NCI-H345 treated with DMSO at 0.1 percent for 48 hours (cell line): ENCODE measurements around the gene GGCX.
"Not testable (repeated sequence)": the region's sequence is repeated elsewhere in the genome, so short reads cannot be mapped to it uniquely, and the experiment has no call there.

Source experiments
- DNase-seq: peaks from one replicate; lab custom pipeline; 2025; ENCODE audit not compliant: unreplicated experiment; lab: John Stamatoyannopoulos, UW

The GGCX gene

DNA sequence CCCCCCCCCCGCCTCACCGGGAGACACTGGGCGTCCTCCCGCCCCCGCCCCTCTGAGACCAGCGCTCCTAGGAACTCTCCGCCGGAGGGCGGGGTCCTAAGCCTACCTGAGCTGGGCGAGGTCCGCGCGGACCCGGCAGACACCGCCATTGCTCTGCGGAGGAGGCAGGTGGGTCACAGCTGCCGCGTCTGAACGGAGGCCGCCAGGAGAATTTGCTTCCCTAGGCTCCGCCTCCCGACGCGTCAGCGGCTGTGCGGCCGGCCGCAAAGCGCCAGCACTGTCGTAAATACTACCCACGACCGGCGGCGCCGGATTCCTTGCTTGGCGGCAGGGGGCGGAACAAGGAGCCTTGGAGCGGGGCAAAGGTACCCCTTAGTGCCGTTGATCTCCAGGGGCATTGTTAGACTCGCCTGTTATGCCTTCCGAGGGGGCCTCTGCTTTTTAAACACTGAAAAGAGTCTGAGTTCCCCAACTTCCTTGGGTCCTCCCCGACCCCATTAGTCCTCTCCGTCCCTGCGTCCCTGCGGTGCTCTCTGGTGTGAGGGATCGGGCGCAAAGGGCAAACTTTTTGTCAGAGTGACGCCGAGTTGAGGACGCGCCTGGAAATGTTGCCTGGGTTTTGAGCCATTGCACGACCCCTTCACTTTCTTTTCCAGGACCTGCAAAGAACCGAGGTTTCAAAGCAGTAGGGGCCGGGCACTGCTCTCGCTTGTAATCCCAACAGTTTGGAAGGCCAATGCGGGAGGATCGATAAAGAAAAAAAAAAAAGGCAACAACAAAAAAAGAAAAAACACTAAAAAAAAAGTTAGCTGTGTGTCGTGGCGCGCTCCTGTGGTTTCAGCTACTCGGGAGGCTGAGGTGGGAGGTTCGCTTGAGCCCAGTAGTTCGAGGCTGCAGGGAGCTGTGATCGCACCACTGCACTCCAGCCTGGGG lies at the start of gene GGCX:
GGCX (minus strand) TSS at position 214 of the 933 bp plus-strand sequence; CDS start at position 149, 65 bp downstream.
- peak; percentile 86 for DNase-seq

GRCh38 chr2:85607268-85608215 lies 46.2 kb upstream of the GGCX start:
- no peak for DNase-seq

DNA sequence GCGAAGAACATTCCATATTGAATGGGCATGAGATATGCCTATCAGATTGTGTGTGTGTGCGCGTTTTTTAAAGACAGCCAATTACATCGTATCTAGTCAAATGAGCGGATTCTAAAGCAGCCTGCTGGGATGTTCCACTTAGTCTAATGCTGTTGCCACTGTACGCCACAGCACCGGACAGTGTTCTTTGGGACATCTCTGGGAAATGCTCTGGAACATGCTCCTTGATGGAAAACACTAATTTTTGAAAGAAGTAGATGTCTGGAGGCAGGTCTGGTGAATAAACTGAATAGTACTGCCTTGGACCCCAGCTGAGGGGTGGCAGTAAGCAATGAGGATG lies 44.8 kb upstream of the GGCX start:
- DNase-seq, result no peak

DNA sequence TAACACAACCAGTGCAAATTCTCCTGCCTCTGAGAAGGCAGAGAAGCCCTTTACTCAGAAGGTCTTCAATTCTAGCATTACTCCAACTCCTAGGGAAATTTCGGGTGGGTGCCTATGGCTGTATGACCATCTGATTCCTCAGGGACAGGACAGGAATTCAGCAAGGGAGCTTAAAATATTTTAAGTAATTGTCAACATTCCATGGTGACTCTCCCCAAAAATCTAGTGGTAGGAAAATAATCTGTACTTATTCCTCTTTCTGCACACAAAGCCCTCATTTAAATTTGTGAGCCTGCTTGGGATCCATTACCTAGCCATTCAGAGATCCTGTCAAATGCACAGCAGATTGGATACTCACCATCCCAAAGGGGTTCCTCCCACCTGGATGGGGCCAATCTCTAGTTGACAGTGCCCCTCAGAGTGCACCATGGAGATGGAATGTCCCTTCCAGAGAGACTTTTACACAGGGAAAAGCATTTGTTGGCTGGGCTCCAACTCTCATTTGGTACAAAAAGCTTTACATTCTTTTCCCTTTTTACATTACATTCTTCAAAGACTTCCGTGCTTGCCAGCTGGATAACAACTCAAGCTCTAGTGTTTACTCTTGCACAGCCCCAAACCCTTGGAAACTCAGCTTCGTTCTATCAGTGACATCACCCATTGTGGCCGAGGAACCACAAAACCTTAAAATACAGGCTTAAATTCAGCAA lies 44.3 kb upstream of the GGCX start:
- no peak for DNase-seq

DNA sequence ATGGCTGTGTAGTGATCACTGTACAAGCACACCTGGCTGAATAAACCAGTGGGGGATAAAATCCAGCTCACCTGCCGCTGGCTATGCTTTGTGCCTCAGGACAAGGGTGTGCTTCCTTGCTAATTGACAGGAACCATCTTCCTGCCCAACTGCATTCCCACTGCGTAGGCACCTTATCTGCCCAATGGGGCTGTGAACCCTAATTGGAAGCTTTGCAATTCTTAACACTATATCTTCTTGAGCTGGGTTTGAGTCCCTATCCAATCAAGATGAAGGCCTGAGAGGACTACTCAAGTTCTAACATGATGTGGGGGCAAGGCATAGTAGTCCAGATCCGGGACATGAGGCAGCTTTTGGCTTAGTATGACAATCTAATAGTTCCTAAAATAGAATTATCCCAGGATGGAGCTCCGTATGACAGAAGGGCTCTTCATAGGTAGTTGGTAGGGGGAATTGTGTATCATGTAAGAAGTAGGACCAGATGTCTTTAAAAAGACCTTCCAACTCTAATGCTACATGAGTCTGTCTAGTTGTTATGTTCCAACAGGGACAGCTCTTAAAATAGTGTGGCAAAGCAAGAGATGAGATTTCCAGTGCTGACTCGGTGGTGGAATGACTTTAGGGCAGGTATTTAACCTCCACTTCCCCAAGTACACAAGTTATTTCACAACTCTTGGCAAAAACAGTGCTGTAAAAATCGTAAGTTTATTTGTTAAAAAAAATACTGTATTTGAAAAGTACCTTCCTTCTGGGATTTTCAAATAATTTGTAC lies 43.5 kb upstream of the GGCX start:
- no peak for DNase-seq

- DNase-seq, result not testable (repeated sequence)
Measured at GRCh38 chr2:85604133-85604444, 42.8 kb upstream of the GGCX start.

DNA sequence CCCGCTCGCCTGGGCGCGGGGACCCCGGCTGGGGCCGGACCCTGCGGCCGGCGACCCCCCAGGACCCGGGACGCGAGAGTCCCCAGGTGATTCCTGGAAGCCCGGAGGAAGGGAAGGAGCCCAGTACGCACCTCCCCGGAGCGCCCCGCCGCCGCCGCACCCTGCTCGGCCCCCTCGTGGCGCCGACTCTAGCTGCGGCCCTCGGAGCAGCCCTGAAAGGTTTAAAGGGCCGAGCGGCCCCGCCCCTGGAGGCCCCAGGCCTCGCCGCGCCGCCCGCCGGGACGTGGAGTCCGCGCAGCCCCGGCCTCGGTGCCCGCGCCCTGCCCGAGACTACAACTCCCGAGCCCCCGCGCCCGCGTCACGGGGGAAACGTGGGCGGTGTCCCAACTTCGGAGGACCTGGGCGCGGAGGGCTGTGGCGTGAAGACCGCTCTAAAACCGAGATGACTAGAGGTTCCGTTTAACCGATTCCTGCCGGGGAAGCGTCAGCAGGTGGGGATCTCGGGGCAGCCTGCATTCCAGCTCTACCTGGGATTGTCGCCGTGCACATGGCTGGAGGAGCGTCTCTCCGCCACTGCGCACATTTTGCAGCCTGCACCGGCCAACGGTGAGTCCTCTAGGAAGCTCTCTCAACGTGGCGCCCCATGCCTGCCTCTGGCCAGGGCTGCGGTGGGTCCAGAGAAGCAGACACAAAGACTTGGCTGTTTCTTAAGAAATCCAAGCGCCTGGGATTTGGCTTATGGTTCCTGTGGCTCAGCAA lies 41.4 kb upstream of the GGCX start, which contains the start of gene TMEM150A:
TMEM150A (minus strand) TSS at position 223 of the 759 bp plus-strand sequence. CDS start 750 bp downstream, outside the sequence.
- DNase-seq, result peak; percentile 70

DNA sequence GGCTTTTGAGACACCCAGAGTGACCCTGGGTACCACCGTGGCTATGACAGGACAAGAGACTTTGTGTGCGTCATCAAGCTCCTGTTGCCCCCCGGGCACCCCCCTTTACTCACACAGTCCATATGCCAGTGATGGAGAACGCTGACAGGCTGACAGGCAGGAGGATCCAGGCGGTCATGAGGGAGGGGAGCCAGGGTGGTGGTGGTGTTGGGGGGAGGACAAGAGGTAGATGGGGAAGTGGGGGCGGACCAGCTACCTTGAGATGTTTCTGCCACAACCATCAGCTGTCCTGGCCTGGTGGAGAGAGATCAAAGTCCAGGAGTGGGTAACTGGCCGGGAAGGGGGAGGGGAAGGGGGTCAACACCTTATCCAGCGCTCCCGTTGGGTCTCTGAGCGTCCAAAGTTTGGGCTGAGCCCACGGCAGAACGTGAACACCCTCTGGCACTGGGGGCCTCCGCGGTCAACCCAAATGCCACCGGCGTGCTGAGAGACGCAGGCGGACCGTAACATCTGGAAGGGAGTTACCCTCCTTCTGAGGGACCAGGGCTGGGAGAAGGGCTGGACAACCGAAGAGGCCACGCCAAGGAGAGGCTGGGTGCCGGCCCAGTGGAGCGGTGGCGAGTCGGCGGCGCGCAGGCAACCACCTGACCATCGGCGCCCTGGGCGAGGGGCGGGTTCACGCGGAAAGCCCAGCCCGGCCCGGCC lies 40.6 kb upstream of the GGCX start:
- no peak for DNase-seq

DNA sequence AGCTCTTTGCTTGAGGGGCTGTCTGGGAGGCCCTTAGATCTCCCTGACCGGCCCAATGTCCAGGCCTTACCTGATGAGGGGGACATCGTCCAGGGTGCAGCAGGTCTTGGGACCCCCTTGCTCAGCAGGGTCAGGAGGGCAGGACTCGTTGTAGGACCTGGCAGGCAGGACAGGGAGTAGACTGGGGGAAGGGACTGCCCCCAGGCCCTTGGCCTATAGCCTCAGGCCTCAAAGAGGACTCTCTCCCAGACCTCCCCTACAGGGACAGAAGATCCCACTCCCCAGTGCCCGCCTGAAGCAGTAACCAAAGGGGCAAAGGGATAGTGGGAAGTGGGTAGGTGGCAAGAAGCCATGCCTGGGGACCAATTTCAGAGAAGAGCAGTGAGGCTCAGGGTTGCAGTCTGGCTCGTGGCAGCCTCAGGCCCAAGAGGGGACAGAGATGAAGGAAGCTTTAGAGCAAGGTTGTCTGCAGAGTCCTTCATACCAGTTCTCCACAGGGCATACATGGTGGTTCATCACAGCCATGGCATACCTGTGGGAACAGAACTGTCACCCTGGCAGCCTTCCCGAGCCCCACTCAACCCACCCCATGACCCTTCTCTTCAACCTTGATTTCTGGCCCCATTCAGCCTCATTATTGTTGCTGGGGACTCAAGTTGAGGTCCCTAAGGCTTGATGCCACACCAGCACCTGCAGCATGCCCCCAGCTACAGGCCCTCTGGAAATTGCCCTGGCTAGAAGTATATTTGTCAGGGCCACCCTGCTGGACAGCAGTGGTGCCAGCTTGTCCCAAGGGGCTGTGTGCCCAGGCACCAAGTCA lies 39.9 kb upstream of the GGCX start:
- DNase-seq, result no peak

- no peak for DNase-seq
Measured at GRCh38 chr2:85600235-85600575, 38.9 kb upstream of the GGCX start.

GRCh38 chr2:85599468-85600234 lies 38.4 kb upstream of the GGCX start:
- DNase-seq, result no peak

DNA sequence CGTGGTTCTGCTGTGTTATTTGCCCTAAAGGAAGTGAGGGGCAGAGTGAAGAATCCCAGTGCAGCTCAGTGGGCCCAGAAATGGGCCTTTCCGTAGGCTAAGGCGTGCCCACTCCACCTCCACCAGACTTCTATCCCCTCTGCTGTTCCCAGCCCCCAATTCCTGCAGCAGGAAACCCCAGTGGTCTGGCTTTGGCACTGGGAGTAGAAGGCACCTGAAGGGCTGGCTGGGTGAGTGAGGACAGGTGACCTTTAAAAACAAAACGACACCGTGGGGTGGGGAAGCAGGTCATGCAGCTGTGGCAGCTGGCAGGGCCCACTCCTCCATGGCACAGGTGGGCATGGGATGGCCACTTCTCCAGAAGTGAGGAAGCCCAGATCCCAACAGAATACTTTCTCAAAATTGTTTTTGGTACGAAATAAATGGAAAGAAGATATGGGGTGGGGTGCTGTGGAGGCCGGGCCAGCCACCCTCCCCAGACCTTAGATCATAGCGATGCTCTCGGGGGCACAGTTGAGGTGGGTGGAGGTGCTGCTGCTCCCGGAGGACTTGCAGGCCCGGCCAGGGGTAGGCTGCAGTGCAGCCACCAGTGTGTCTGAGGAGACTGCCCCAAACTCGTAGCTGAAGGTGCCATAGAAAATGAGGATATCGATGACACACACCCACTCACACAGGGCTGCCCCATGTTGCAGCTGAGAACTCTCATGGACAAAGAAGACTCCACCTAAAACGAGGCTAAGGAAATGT lies 37.5 kb upstream of the GGCX start:
- no peak for DNase-seq

DNA sequence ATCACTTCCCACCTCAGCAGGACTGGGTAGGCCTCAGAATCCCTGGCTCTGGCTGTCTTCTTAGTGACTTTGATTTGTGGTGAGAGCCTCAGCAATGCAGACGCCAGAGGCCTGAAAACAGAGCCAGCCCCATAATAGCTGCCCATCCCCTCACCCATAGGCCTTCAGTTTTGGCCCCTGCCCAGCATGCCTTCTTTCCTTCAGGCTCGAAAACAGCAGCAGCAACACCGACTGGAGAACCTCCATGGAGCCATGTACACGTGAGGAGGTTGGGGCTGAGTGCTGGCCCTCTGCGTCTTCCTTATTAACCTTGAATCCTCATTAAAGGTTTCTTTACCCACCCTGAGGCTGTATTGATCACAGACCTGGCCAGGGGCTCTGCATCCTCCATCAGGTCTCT lies 35.9 kb upstream of the GGCX start:
- DNase-seq, result no peak

- DNase-seq, result no peak
Measured at GRCh38 chr2:85596486-85597143, 35.3 kb upstream of the GGCX start.

GRCh38 chr2:85596026-85596333 lies 34.7 kb upstream of the GGCX start:
- DNase-seq, result no peak

GRCh38 chr2:85595301-85596025 lies 34.2 kb upstream of the GGCX start, which contains the start of gene RNF181:
Gene RNF181, plus strand, starts transcription at chr2:85595745. Its CDS starts 19 bp downstream, at chr2:85595764.
- peak; percentile 96 for DNase-seq
